Panc1 (cell line): ENCODE results near the gene CD96. TPM values are rescaled to one million over a fixed set of nuclear protein-coding genes. Genes with fewer than 3 reads are reported as not detected.

Experiments
- ATAC-seq: fragments of 200-7000 bp; cut with Tn5 transposase; 2 replicates; pipeline ENCODE4 v1.9.1; 2020; ENCODE audit warnings: mild to moderate bottlenecking, moderate library complexity
- BruUV-seq: library from RNA; stranded (reverse); fragments of 400-500 nt; replicated peaks from 2 replicates; lab custom pipeline; 2021; lab: Mats Ljungman, UMichigan
- CTCF ChIA-PET: fragments of 300-600 bp; sonication (Branson Sonifier 250); formaldehyde crosslinking; loops from one replicate; lab custom pipeline; 2022; ENCODE audit warnings: antibody characterized with exemption; lab: Charles Lee
- POLR2A ChIA-PET: fragments of 300-600 bp; sonication (Branson Sonifier 250); formaldehyde crosslinking; loops from one replicate; lab custom pipeline; 2022; ENCODE audit warnings: antibody characterized with exemption; lab: Charles Lee
- DNase-seq: peaks from one replicate; pipeline ENCODE4 v3.0.0-alpha.2; 2010; ENCODE audit warnings: low read depth, low spot score
- H3K27ac ChIP-seq: 2 replicates; pipeline ENCODE4 v1.5.1; 2011; ENCODE audit warnings: mild to moderate bottlenecking, low read length, inconsistent platforms
- H3K27me3 ChIP-seq: fragments of 200-500 bp; sonication (Bioruptor generic); 2 replicates; pipeline ENCODE4 v1.6.0; 2014; ENCODE audit warnings: low read length, inconsistent platforms; ENCODE audit not compliant: control insufficient read depth, insufficient read depth
- H3K36me3 ChIP-seq: fragments of 200-500 bp; sonication (Bioruptor generic); 2 replicates; pipeline ENCODE4 v1.5.1; 2014; ENCODE audit warnings: inconsistent platforms, mild to moderate bottlenecking, low read length, moderate library complexity; ENCODE audit not compliant: control insufficient read depth, insufficient read depth
- H3K4me1 ChIP-seq: 2 replicates; pipeline ENCODE4 v1.5.1; 2011; ENCODE audit warnings: inconsistent platforms, mild to moderate bottlenecking, low read length, moderate library complexity; ENCODE audit not compliant: control insufficient read depth, insufficient read depth
- H3K4me3 ChIP-seq, 2 experiments: 2 replicates each; pipeline ENCODE4 v1.5.1; 2011 to 2012; ENCODE audit warnings: low read depth in 2 of 2, low read length in 2 of 2, mild to moderate bottlenecking in 2 of 2, inconsistent platforms in 1 of 2, moderate library complexity in 1 of 2
- H3K9me3 ChIP-seq: fragments of 200-500 bp; sonication (Bioruptor generic); 2 replicates; pipeline ENCODE4 v1.5.1; 2014; ENCODE audit warnings: low read depth, mild to moderate bottlenecking, inconsistent platforms, low read length, moderate library complexity; ENCODE audit not compliant: control insufficient read depth, insufficient read depth
- CTCF ChIP-seq: fragments of 450-650 bp; IDR thresholded peaks from 2 replicates; pipeline ENCODE4 v1.5.1; 2017; ENCODE audit warnings: mild to moderate bottlenecking
- POLR2AphosphoS5 ChIP-seq: IDR thresholded peaks from 2 replicates; pipeline ENCODE4 v1.6.1; 2012; ENCODE audit warnings: mild to moderate bottlenecking, low read depth, low read length, moderate library complexity
- REST ChIP-seq, 2 experiments: IDR thresholded peaks; 2 replicates each; pipeline ENCODE4 v1.6.1; 2011 to 2012; ENCODE audit warnings: low read depth in 2 of 2, control low read depth in 1 of 2, low read length in 1 of 2, mild to moderate bottlenecking in 1 of 2, moderate library complexity in 1 of 2; ENCODE audit not compliant: insufficient read depth in 1 of 2
- SIN3A ChIP-seq: IDR thresholded peaks from 2 replicates; pipeline ENCODE4 v1.6.1; 2012; ENCODE audit warnings: low read depth, mild to moderate bottlenecking, low read length, moderate library complexity, borderline replicate concordance; ENCODE audit not compliant: insufficient read depth
- TCF7L2 ChIP-seq: IDR thresholded peaks from 2 replicates; pipeline ENCODE4 v1.6.1; 2011; ENCODE audit warnings: mild to moderate bottlenecking, low read depth, low read length, inconsistent platforms
- in situ Hi-C: cut with HindIII; loops from 2 replicates; pipeline ENCODE4 v1.10.0; 2016; ENCODE audit warnings: low sequenced_read_pairs, low pct_unique_long_range_greater_than_20kb
- intact Hi-C: fragments of 100-400 bp; cut with micrococcal nuclease; formaldehyde crosslinking; loops from one replicate; pipeline ENCODE4 v1.10.0; 2022; ENCODE audit not compliant: unreplicated experiment
- total RNA-seq: library from RNA; stranded (reverse); gene quantifications from one replicate; pipeline ENCODE4 v1.2.1, GENCODE V29; 2021; ENCODE audit not compliant: unreplicated experiment

Gene CD96
- total RNA-seq, 1 experiment from 2014 or later: not detected

GRCh38 chr3:111667621-111668239, 125.7 kb downstream of the CD96 start:
- ChIA-PET POLR2A (no interaction called here), CTCF (interaction anchor here (1.6 kb wide), 1 partner anchor 49 kb away, joined by 3 read pairs; no protein-coding TSS in a partner anchor)
- DNase-seq (no peak), ATAC-seq (no peak)
- H3K9me3 ChIP-seq: no peaks in the 10 kb centered on the region
- no peaks in the 10 kb centered on the region for H3K4me1 ChIP-seq
- no peaks in the 10 kb centered on the region; the same call in 1 of the 2 replicates for H3K27me3 ChIP-seq
- intact Hi-C loops: no loop called here
- in situ Hi-C loops: no loop called here
- no peak overlapping the region for H3K4me3 ChIP-seq
- BruUV-seq: no TSS peak
- H3K27ac ChIP-seq: no peak overlapping the region
- no peak for TF ChIP-seq SIN3A
- TF ChIP-seq POLR2AphosphoS5: no peak
- no peak for TF ChIP-seq CTCF
- TF ChIP-seq TCF7L2: no peak
- no peak for TF ChIP-seq REST (IDR thresholded peaks at IDR 0.05; ENCODE audit: insufficient read depth in 1 of 2, low read depth in 2 of 2, low read length in 1 of 2)
- no peaks in the 10 kb centered on the region for H3K36me3 ChIP-seq

- Histone ChIP-seq H3K4me3 (no peak overlapping the region), H3K4me1 (no peaks in the 10 kb centered on the region), H3K9me3 (no peaks in the 10 kb centered on the region), H3K27ac (no peak overlapping the region), H3K36me3 (no peaks in the 10 kb centered on the region), H3K27me3 (peaks cover 3% of the 10 kb centered on the region)
- POLR2A ChIA-PET: no interaction called here
- no peak for TF ChIP-seq REST (IDR thresholded peaks at IDR 0.05; ENCODE audit: insufficient read depth in 1 of 2, low read depth in 2 of 2, low read length in 1 of 2)
- no peak for TF ChIP-seq POLR2AphosphoS5
- no peak for TF ChIP-seq TCF7L2
- TF ChIP-seq SIN3A: no peak
- no peak for TF ChIP-seq CTCF
- ATAC-seq: no peak
- in situ Hi-C loops (no loop called here), intact Hi-C loops (no loop called here)
- CTCF ChIA-PET: interaction anchor here (0.9 to 1.6 kb wide), 6 partner anchors 23 to 345 kb away, joined by 3 to 8 read pairs (median 4); no protein-coding TSS in a partner anchor
- no peak for DNase-seq
- no TSS peak for BruUV-seq
These were observed 126.3 kb downstream of the CD96 start for GRCh38 chr3:111668326-111668725.
